ENCODE measurements around the gene CDC27.

- TF ChIP-seq NFRKB (IDR thresholded peaks at IDR 0.05), result no peak
- TF ChIP-seq ELF4 (IDR thresholded peaks at IDR 0.05), result no peak
- TF ChIP-seq L3MBTL2 (conservative IDR thresholded peaks at IDR 0.05), result no peak
Measured at GRCh38 chr17:47235923-47236322, 46.8 kb upstream of the CDC27 start.
